ENCODE measurements around the gene RMND5B. TPM values are rescaled to one million over a fixed set of nuclear protein-coding genes. Genes with fewer than 3 reads are reported as not detected.
A peak's percentile ranks its signal among the peaks of the same experiment; 100 is the strongest.
"Not testable (repeated sequence)": the region's sequence is repeated elsewhere in the genome, so short reads cannot be mapped to it uniquely, and the experiment has no call there.

RMND5B gene
- total and polyA plus RNA-seq, 4 experiments from 2014 or later = 23.4 to 39.0 (median 33.6) TPM

GRCh38 chr5:178193251-178193809 is 62.5 kb downstream of the RMND5B start:
- Histone ChIP-seq H3K27ac (ENCODE audit: low read depth, low read length) (no peak overlapping the region), H3K9me3 (ENCODE audit: control insufficient read depth in 1 of 2, low read length in 2 of 2) (no peaks in the 10 kb centered on the region), H3K4me1 (ENCODE audit: insufficient read depth, low read length) (peaks cover 5% of the 10 kb centered on the region), H3K4me3 (ENCODE audit: low read length in 2 of 2) (no peak overlapping the region), H3K27me3 (ENCODE audit: insufficient read depth, low read length) (peaks cover 5% of the 10 kb centered on the region), H3K36me3 (ENCODE audit: insufficient read depth, low read length) (no peaks in the 10 kb centered on the region)
- no peaks in the 10 kb centered on the region for H3K9me3 Mint-ChIP-seq
- peaks cover 9 to 15% of the 10 kb centered on the region in 2 donors for H3K27me3 Mint-ChIP-seq
- H3K4me1 Mint-ChIP-seq = peaks cover 7 to 23% (median 15%) of the 10 kb centered on the region in 4 donors
- H3K27ac Mint-ChIP-seq = peak overlapping the region in 2 of 7 donors; percentile 52 to 72
- no peak for DNase-seq
- peak overlapping the region in 5 of 8 donors; percentile 26 to 63 (median 55) for H3K4me3 Mint-ChIP-seq
- no peaks in the 10 kb centered on the region for H3K36me3 Mint-ChIP-seq
- CTCF ChIA-PET (ENCODE audit: partially characterized antibody) = no interaction called here
- POLR2A ChIA-PET (ENCODE audit: partially characterized antibody) = interaction anchor here (0.9 kb wide), 1 partner anchor 14 kb away, joined by 3 read pairs; no protein-coding TSS in a partner anchor
- intact Hi-C loops (cut with micrococcal nuclease) = no loop called here

GRCh38 chr5:178194026-178194425 is 63.2 kb downstream of the RMND5B start:
- no peak for DNase-seq
- Mint-ChIP-seq H3K9me3 (no peaks in the 10 kb centered on the region), H3K27me3 (peaks cover 9% of the 10 kb centered on the region in 2 donors), H3K4me1 (peaks cover 7 to 23% (median 15%) of the 10 kb centered on the region in 4 donors), H3K4me3 (peak overlapping the region in 1 of 8 donors; percentile 32), H3K27ac (no peak overlapping the region), H3K36me3 (no peaks in the 10 kb centered on the region)
- H3K36me3 ChIP-seq (ENCODE audit: insufficient read depth, low read length) = no peaks in the 10 kb centered on the region
- no peak overlapping the region for H3K27ac ChIP-seq (ENCODE audit: low read depth, low read length)
- H3K27me3 ChIP-seq (ENCODE audit: insufficient read depth, low read length) = peaks cover under 1% of the 10 kb centered on the region
- H3K4me1 ChIP-seq (ENCODE audit: insufficient read depth, low read length) = peaks cover 5% of the 10 kb centered on the region
- no peak overlapping the region for H3K4me3 ChIP-seq (ENCODE audit: low read length in 2 of 2)
- intact Hi-C loops (cut with micrococcal nuclease) = no loop called here
- H3K9me3 ChIP-seq (ENCODE audit: control insufficient read depth in 1 of 2, low read length in 2 of 2) = no peaks in the 10 kb centered on the region
- ChIA-PET POLR2A (ENCODE audit: partially characterized antibody) (no interaction called here), CTCF (ENCODE audit: partially characterized antibody) (no interaction called here)

GRCh38 chr5:178196281-178196812 is 65.5 kb downstream of the RMND5B start:
- DNase-seq = no peak
- POLR2A ChIA-PET (ENCODE audit: partially characterized antibody) = no interaction called here
- Mint-ChIP-seq H3K9me3 (no peaks in the 10 kb centered on the region), H3K36me3 (no peaks in the 10 kb centered on the region), H3K4me1 (peaks cover 7 to 23% (median 15%) of the 10 kb centered on the region in 4 donors), H3K27ac (no peak overlapping the region), H3K4me3 (no peak overlapping the region), H3K27me3 (peaks cover 6 to 7% of the 10 kb centered on the region in 2 donors)
- Histone ChIP-seq H3K27me3 (ENCODE audit: insufficient read depth, low read length) (no peaks in the 10 kb centered on the region), H3K27ac (ENCODE audit: low read depth, low read length) (no peak overlapping the region), H3K4me3 (ENCODE audit: low read length in 2 of 2) (no peak overlapping the region), H3K9me3 (ENCODE audit: control insufficient read depth in 1 of 2, low read length in 2 of 2) (no peaks in the 10 kb centered on the region), H3K4me1 (ENCODE audit: insufficient read depth, low read length) (peaks cover 5% of the 10 kb centered on the region), H3K36me3 (ENCODE audit: insufficient read depth, low read length) (no peaks in the 10 kb centered on the region)
- CTCF ChIA-PET (ENCODE audit: partially characterized antibody) = no interaction called here
- intact Hi-C loops (cut with micrococcal nuclease) = no loop called here

DNA sequence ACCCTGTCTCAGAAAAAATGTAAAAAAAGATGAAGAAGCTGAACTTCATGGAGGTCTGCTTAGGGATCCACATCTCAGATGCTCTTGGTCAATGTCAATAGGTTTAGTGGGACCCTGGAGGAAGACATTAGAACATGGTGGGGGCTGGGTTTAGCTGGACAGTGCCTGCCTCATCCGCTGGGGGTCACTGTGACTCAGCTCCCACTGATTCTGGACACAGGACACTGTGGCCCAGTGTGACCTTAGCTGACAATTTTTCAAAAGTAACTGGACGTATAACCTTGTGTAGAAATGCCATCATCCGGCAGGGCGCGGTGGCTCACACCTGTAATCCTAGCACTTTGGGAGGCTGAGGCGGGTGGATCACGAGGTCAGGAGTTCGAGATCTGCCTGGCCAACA is 66.2 kb downstream of the RMND5B start:
- Mint-ChIP-seq H3K27me3 (peaks cover 6 to 7% of the 10 kb centered on the region in 2 donors), H3K27ac (no peak overlapping the region), H3K4me3 (no peak overlapping the region), H3K9me3 (no peaks in the 10 kb centered on the region), H3K4me1 (peaks cover 7 to 23% (median 15%) of the 10 kb centered on the region in 4 donors), H3K36me3 (no peaks in the 10 kb centered on the region)
- intact Hi-C loops (cut with micrococcal nuclease) = no loop called here
- POLR2A ChIA-PET (ENCODE audit: partially characterized antibody) = no interaction called here
- Histone ChIP-seq H3K27me3 (ENCODE audit: insufficient read depth, low read length) (no peaks in the 10 kb centered on the region), H3K27ac (ENCODE audit: low read depth, low read length) (no peak overlapping the region), H3K36me3 (ENCODE audit: insufficient read depth, low read length) (no peaks in the 10 kb centered on the region), H3K9me3 (ENCODE audit: control insufficient read depth in 1 of 2, low read length in 2 of 2) (no peaks in the 10 kb centered on the region), H3K4me3 (ENCODE audit: low read length in 2 of 2) (no peak overlapping the region), H3K4me1 (ENCODE audit: insufficient read depth, low read length) (peaks cover 5% of the 10 kb centered on the region)
- CTCF ChIA-PET (ENCODE audit: partially characterized antibody) = no interaction called here
- no peak for DNase-seq

DNA sequence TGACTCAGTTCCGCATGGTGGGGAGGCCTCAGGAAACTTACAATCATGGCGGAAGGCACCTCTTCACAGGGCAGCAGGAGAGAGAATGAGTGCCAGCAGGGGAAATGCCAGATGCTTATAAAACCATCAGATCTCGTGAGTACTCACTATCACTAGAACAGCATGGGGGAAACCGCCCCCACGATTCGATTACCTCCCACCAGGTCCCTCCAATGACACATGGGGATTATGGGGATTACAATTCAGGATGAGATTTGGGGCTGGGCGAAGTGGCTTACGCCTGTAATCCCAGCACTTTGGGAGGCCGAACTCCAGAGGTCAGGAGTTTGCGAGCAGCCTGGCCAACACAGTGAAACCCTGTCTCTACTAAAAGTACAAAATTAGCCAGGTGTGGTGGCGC is 67.3 kb downstream of the RMND5B start:
- DNase-seq; H3K4me1 ChIP-seq (ENCODE audit: insufficient read depth, low read length); H3K27ac ChIP-seq (ENCODE audit: low read depth, low read length); H3K27me3 Mint-ChIP-seq; H3K9me3 Mint-ChIP-seq; H3K9me3 ChIP-seq (ENCODE audit: control insufficient read depth in 1 of 2, low read length in 2 of 2); H3K4me3 Mint-ChIP-seq; H3K4me3 ChIP-seq (ENCODE audit: low read length in 2 of 2); POLR2A ChIA-PET (ENCODE audit: partially characterized antibody); H3K27ac Mint-ChIP-seq; intact Hi-C loops (cut with micrococcal nuclease); H3K36me3 ChIP-seq (ENCODE audit: insufficient read depth, low read length); H3K27me3 ChIP-seq (ENCODE audit: insufficient read depth, low read length); H3K36me3 Mint-ChIP-seq: not testable (repeated sequence)
- H3K4me1 Mint-ChIP-seq = peaks cover 6 to 18% (median 11%) of the 10 kb centered on the region in 4 donors
- CTCF ChIA-PET (ENCODE audit: partially characterized antibody) = interaction anchor here (0.7 kb wide), 1 partner anchor 40 kb away, joined by 4 read pairs; no protein-coding TSS in a partner anchor

DNA sequence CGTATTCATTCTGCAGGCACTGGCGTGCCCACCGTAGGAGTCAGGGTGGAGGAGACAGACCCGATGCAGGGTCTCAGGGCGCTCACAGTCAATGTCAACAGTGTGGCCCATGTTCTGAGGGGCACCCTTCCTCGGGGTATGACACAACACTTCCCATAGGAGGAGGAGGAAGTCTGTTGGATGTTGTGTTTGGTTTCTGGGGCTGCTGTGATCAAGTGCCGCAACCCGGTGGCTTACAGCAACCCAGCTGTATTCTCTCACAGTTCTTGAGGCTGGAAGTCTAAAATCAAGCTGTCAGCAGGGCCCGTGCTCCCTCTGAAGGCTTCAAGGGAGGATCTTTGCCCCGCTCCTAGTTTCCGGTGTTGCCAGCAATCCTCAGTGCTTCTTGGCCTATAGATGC is 67.9 kb downstream of the RMND5B start:
- no peaks in the 10 kb centered on the region for H3K36me3 Mint-ChIP-seq

DNA sequence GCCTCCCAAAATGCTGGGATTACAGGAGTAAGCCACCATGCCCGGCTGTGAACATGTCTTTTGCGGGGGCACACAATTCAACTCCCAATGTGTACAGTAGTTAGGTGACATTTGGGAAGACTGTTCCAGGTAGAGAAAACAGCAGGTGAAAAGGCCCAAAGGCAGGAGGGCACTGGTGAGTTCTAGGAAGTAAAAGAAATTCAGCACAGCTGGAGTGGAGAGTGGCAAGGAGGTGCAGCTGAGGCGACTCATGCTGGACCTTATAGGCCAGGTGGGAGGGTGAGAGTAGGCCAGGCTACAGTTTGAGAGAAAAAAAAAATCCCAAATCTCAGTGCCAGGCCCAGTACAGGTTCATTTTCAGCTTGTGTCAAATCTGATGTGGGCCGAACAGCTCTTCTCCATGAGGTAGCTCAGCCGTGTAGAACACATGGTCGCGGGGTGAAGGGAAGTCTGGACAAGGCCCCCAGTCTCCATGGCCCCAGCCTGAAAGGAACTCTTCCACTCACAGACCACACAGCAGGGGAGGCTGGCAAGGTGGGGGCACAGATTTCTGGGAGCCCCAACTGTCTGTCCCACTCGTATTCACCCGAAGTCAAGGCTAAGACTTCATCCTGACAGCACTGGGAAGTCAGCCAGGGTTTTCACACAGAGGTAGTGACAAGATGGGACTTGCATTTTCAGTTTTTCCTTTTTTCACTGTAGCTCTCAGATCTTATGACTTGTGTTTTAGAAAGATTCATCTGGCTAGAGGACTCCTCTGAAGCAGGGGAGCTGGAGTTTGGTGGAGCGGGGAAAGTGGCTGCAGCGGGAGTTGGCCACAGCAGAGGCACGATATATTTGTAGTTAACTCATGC is 69.0 kb downstream of the RMND5B start:
- Mint-ChIP-seq H3K9me3 (peaks cover 0 to 5% (median 0%) of the 10 kb centered on the region in 8 donors), H3K36me3 (peaks cover 3% of the 10 kb centered on the region in 2 donors), H3K4me3 (peak overlapping the region in 1 of 8 donors; percentile 25), H3K27ac (no peak overlapping the region), H3K4me1 (peaks cover 0 to 8% (median 1%) of the 10 kb centered on the region in 4 donors), H3K27me3 (peaks cover 2 to 5% of the 10 kb centered on the region in 2 donors)
- Histone ChIP-seq H3K27ac (ENCODE audit: low read depth, low read length) (no peak overlapping the region), H3K36me3 (ENCODE audit: insufficient read depth, low read length) (no peaks in the 10 kb centered on the region), H3K4me3 (ENCODE audit: low read length in 2 of 2) (no peak overlapping the region), H3K27me3 (ENCODE audit: insufficient read depth, low read length) (no peaks in the 10 kb centered on the region), H3K4me1 (ENCODE audit: insufficient read depth, low read length) (no peaks in the 10 kb centered on the region), H3K9me3 (ENCODE audit: control insufficient read depth in 1 of 2, low read length in 2 of 2) (no peaks in the 10 kb centered on the region)
- intact Hi-C loops (cut with micrococcal nuclease) = no loop called here
- ChIA-PET POLR2A (ENCODE audit: partially characterized antibody) (no interaction called here), CTCF (ENCODE audit: partially characterized antibody) (no interaction called here)
- DNase-seq = no peak

More for the DNA sequence above, 67.9 kb downstream of the RMND5B start:
- H3K27ac ChIP-seq (ENCODE audit: low read depth, low read length) = no peak overlapping the region
- H3K36me3 ChIP-seq (ENCODE audit: insufficient read depth, low read length) = no peaks in the 10 kb centered on the region
- H3K27me3 Mint-ChIP-seq = peaks cover 0 to 6% of the 10 kb centered on the region in 2 donors
- POLR2A ChIA-PET (ENCODE audit: partially characterized antibody) = no interaction called here
- H3K27me3 ChIP-seq (ENCODE audit: insufficient read depth, low read length) = no peaks in the 10 kb centered on the region
- H3K4me3 ChIP-seq (ENCODE audit: low read length in 2 of 2) = no peak overlapping the region
- intact Hi-C loops (cut with micrococcal nuclease) = no loop called here
- no peak overlapping the region for H3K27ac Mint-ChIP-seq
- H3K4me3 Mint-ChIP-seq = no peak overlapping the region
- peaks cover 5% of the 10 kb centered on the region for H3K4me1 ChIP-seq (ENCODE audit: insufficient read depth, low read length)
- CTCF ChIA-PET (ENCODE audit: partially characterized antibody) = interaction anchor here (0.7 kb wide), 1 partner anchor 39 kb away, joined by 4 read pairs; no protein-coding TSS in a partner anchor
- H3K9me3 ChIP-seq (ENCODE audit: control insufficient read depth in 1 of 2, low read length in 2 of 2) = no peaks in the 10 kb centered on the region
- H3K9me3 Mint-ChIP-seq = peaks cover 0 to under 1% (median 0%) of the 10 kb centered on the region in 8 donors
- DNase-seq = no peak
- H3K4me1 Mint-ChIP-seq = peaks cover 2 to 13% (median 7%) of the 10 kb centered on the region in 4 donors
